Endothelial cell of umbilical vein (primary cell): ENCODE measurements around the gene DRC7. TPM values are rescaled to one million over a fixed set of nuclear protein-coding genes. Genes with fewer than 3 reads are reported as not detected.

Source experiments
- BruUV-seq: library from RNA; stranded (reverse); fragments of 400-500 nt; replicated peaks from 2 replicates; lab custom pipeline; 2021; lab: Mats Ljungman, UMichigan
- CTCF ChIA-PET: fragments of 300-600, 350-600 bp; sonication (Branson Sonifier 250); formaldehyde crosslinking; loops from one replicate; lab custom pipeline; 2021; ENCODE audit warnings: antibody characterized with exemption, inconsistent platforms; lab: Charles Lee
- POLR2A ChIA-PET: fragments of 300-600, 350-600 bp; sonication (Branson Sonifier 250); formaldehyde crosslinking; loops from one replicate; lab custom pipeline; 2021; ENCODE audit warnings: antibody characterized with exemption, inconsistent platforms; lab: Charles Lee
- DNase-seq: peaks from one replicate; pipeline ENCODE4 v3.0.0-alpha.2; 2011; ENCODE audit warnings: low read depth, low spot score
- FAIRE-seq: peaks from 2 replicates; lab custom pipeline; 2011; peaks lifted over from hg19 to GRCh38; lab: Jason Lieb, UNC
- H2AFZ ChIP-seq: 2 replicates; pipeline ENCODE4 v1.6.0; 2012; ENCODE audit warnings: low read depth, low read length, control low read depth, inconsistent platforms
- H3K27ac ChIP-seq: 2 replicates; pipeline ENCODE4 v1.5.1; 2011; ENCODE audit warnings: low read depth, mild to moderate bottlenecking, control low read depth, low read length, moderate library complexity; ENCODE audit not compliant: insufficient read depth
- H3K27me3 ChIP-seq, 2 experiments: 2 replicates each; pipeline versions ENCODE4 v1.6.0 to v1.6.1; 2011; ENCODE audit warnings: low read length in 2 of 2, mixed read lengths in 1 of 2; ENCODE audit not compliant: control insufficient read depth in 2 of 2, insufficient read depth in 2 of 2
- H3K36me3 ChIP-seq, 2 experiments: 2 replicates in 1 of 2; 3 replicates in 1 of 2; pipeline ENCODE4 v1.5.1; 2011; ENCODE audit warnings: low read length in 2 of 2, mild to moderate bottlenecking in 1 of 2, moderate library complexity in 1 of 2; ENCODE audit not compliant: control insufficient read depth in 2 of 2, insufficient read depth in 2 of 2; ENCODE audit errors: extremely low read depth in 1 of 2
- H3K4me1 ChIP-seq: 3 replicates; pipeline ENCODE4 v1.5.1; 2011; ENCODE audit warnings: mild to moderate bottlenecking, low read length; ENCODE audit not compliant: control insufficient read depth, insufficient read depth; ENCODE audit errors: extremely low read depth
- H3K4me2 ChIP-seq: 2 replicates; pipeline ENCODE4 v1.6.1; 2011; ENCODE audit warnings: low read length, control low read depth, mixed read lengths; ENCODE audit not compliant: insufficient read depth
- H3K4me3 ChIP-seq, 3 experiments: fragments of 200-600 bp in 1 of 3; sonication (generic), shearing (Covaris generic) in 1 of 3; replicated peaks in 1 of 3; 2 replicates each; pipeline ENCODE4 v1.5.1; 2011 to 2016; ENCODE audit warnings: control low read depth in 3 of 3, low read length in 3 of 3, mild to moderate bottlenecking in 2 of 3, inconsistent platforms in 1 of 3, low read depth in 1 of 3, moderate library complexity in 1 of 3; ENCODE audit not compliant: insufficient read depth in 1 of 3
- H3K79me2 ChIP-seq: 2 replicates; pipeline ENCODE4 v1.6.0; 2012; ENCODE audit warnings: low read length, inconsistent platforms; ENCODE audit not compliant: control insufficient read depth, insufficient read depth
- H3K9ac ChIP-seq: replicated peaks from 2 replicates; pipeline ENCODE3; 2011; ENCODE audit warnings: low read length, control low read depth; ENCODE audit not compliant: insufficient read depth; ENCODE audit errors: extremely low read depth
- H3K9me1 ChIP-seq: replicated peaks from 3 replicates; pipeline ENCODE4 v1.6.0; 2011; ENCODE audit warnings: mild to moderate bottlenecking, low read length; ENCODE audit not compliant: control insufficient read depth, insufficient read depth; ENCODE audit errors: extremely low read depth
- H3K9me3 ChIP-seq: replicated peaks from 2 replicates; pipeline ENCODE4 v1.5.1; 2012; ENCODE audit warnings: low read length, inconsistent platforms; ENCODE audit not compliant: control insufficient read depth, insufficient read depth
- H4K20me1 ChIP-seq: replicated peaks from 2 replicates; pipeline ENCODE3; 2011; ENCODE audit warnings: mild to moderate bottlenecking, low read length; ENCODE audit not compliant: control insufficient read depth, insufficient read depth; ENCODE audit errors: extremely low read depth
- EZH2 ChIP-seq: IDR thresholded peaks from 2 replicates; pipeline ENCODE4 v1.6.1; 2012; ENCODE audit warnings: borderline replicate concordance, low read depth, mild to moderate bottlenecking, moderate library complexity, low read length, inconsistent platforms; ENCODE audit not compliant: severe bottlenecking
- FOS ChIP-seq: IDR thresholded peaks from 2 replicates; pipeline ENCODE4 v1.6.1; 2011; ENCODE audit warnings: mild to moderate bottlenecking, low read length, moderate library complexity, borderline replicate concordance; ENCODE audit not compliant: insufficient read depth
- GATA2 ChIP-seq: IDR thresholded peaks from 2 replicates; pipeline ENCODE4 v1.7.0; 2011; ENCODE audit warnings: low read depth, mild to moderate bottlenecking, moderate library complexity, mixed read lengths, low read length; ENCODE audit not compliant: insufficient read length, insufficient read depth
- JUN ChIP-seq: IDR thresholded peaks from 2 replicates; pipeline ENCODE4 v1.6.1; 2011; ENCODE audit warnings: borderline replicate concordance, low read depth; ENCODE audit not compliant: insufficient read length, insufficient read depth
- MYC ChIP-seq: IDR thresholded peaks from one replicate; pipeline ENCODE4 v1.6.1; 2011; ENCODE audit warnings: mild to moderate bottlenecking, low read depth, low read length
- POLR2A ChIP-seq: IDR thresholded peaks from 2 replicates; pipeline ENCODE4 v1.6.1; 2012; ENCODE audit warnings: low read depth, mild to moderate bottlenecking, control low read depth, low read length
- POLR2AphosphoS5 ChIP-seq: IDR thresholded peaks from 2 replicates; pipeline ENCODE4 v1.6.1; 2012; ENCODE audit warnings: low read depth, mild to moderate bottlenecking, control low read depth, low read length, moderate library complexity; ENCODE audit not compliant: insufficient read depth
- dilution Hi-C: fragments of 300-500 bp; cut with MboI; formaldehyde crosslinking; loops from one replicate; pipeline ENCODE4 v1.15.0; 2019; ENCODE audit warnings: low sequenced_read_pairs; ENCODE audit not compliant: extremely low pct_ligation_motif_present
- intact Hi-C: fragments of 100-400 bp; cut with micrococcal nuclease; formaldehyde crosslinking; loops from one replicate; pipeline ENCODE4 v1.10.0; 2022
- polyA plus RNA-seq, 4 experiments: library from polyadenylated mRNA; depleted of rRNA in 3 of 4; stranded (reverse) in 3 of 4; unstranded in 1 of 4; fragments of >200 nt; gene quantifications; 2 replicates each; pipeline versions ENCODE4 v1.2.1 to v1.2.3, GENCODE V29; 2011 to 2012; ENCODE audit warnings: missing spikeins in 1 of 4
- total RNA-seq: library from RNA; stranded (reverse); gene quantifications from 2 replicates; pipeline ENCODE4 v1.2.3, GENCODE V29; 2021
- TF ChIP-seq, protein P1 (sequence below), 2 donors: IDR thresholded peaks; 1 replicate in 1 of 2; 2 replicates in 1 of 2; pipeline ENCODE4 v1.5.1; 2011; ENCODE audit warnings: low read length in 2 of 2, mild to moderate bottlenecking in 2 of 2, moderate library complexity in 2 of 2, control low read depth in 1 of 2, inconsistent platforms in 1 of 2, low read depth in 1 of 2; ENCODE audit not compliant: insufficient read depth in 1 of 2; ENCODE audit errors: extremely low read depth in 1 of 2
- TF ChIP-seq, protein P2 (sequence below): IDR thresholded peaks from 2 replicates; pipeline ENCODE4 v1.6.1; 2011; ENCODE audit not compliant: insufficient read depth, insufficient read length

DRC7 gene
- total and polyA plus RNA-seq, 2 donors (not counting 3 experiments of a cell fraction or from before 2014, with no cell fraction given), result 0.13 to 0.77 TPM

- dilution Hi-C loops (no loop called here), intact Hi-C loops (no loop called here)
- H3K9me1 ChIP-seq, result no peaks in the 10 kb centered on the region
- no peak overlapping the region for H2AFZ ChIP-seq
- H4K20me1 ChIP-seq, result no peaks in the 10 kb centered on the region
- TF ChIP-seq, protein P1, sequence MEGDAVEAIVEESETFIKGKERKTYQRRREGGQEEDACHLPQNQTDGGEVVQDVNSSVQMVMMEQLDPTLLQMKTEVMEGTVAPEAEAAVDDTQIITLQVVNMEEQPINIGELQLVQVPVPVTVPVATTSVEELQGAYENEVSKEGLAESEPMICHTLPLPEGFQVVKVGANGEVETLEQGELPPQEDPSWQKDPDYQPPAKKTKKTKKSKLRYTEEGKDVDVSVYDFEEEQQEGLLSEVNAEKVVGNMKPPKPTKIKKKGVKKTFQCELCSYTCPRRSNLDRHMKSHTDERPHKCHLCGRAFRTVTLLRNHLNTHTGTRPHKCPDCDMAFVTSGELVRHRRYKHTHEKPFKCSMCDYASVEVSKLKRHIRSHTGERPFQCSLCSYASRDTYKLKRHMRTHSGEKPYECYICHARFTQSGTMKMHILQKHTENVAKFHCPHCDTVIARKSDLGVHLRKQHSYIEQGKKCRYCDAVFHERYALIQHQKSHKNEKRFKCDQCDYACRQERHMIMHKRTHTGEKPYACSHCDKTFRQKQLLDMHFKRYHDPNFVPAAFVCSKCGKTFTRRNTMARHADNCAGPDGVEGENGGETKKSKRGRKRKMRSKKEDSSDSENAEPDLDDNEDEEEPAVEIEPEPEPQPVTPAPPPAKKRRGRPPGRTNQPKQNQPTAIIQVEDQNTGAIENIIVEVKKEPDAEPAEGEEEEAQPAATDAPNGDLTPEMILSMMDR (IDR thresholded peaks at IDR 0.05; ENCODE audit: extremely low read depth in 1 of 2, insufficient read depth in 1 of 2, low read depth in 1 of 2, low read length in 2 of 2), result no peak
- TF ChIP-seq, protein P2, sequence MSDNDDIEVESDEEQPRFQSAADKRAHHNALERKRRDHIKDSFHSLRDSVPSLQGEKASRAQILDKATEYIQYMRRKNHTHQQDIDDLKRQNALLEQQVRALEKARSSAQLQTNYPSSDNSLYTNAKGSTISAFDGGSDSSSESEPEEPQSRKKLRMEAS, result no peak
- TF ChIP-seq GATA2, result no peak
- TF ChIP-seq MYC, result no peak
- no peak for TF ChIP-seq POLR2AphosphoS5
- no peak for TF ChIP-seq POLR2A
- no peak for TF ChIP-seq FOS
- TF ChIP-seq JUN, result no peak
- no peak for TF ChIP-seq EZH2
- ChIA-PET CTCF (interaction anchor here (1.4 to 1.6 kb wide), 3 partner anchors 10 to 21 kb away, joined by 3 to 4 read pairs (median 4); no protein-coding TSS in a partner anchor), POLR2A (no interaction called here)
- no peaks in the 10 kb centered on the region for H3K27me3 ChIP-seq
- no peaks in the 10 kb centered on the region for H3K9me3 ChIP-seq
- no peak for FAIRE-seq
- H3K9ac ChIP-seq, result no peak overlapping the region
- no peak for DNase-seq
- no peaks in the 10 kb centered on the region for H3K79me2 ChIP-seq
- peaks cover 3 to 21% of the 10 kb centered on the region in 2 experiments for H3K36me3 ChIP-seq
- no peaks in the 10 kb centered on the region for H3K4me1 ChIP-seq
- no peak overlapping the region for H3K4me2 ChIP-seq
- BruUV-seq, result no TSS peak
- no peak overlapping the region for H3K27ac ChIP-seq
- no peak overlapping the region for H3K4me3 ChIP-seq
These were observed 79.2 kb downstream of the DRC7 start for GRCh38 chr16:57773655-57774295.
